Astrocyte (in vitro differentiated cells and primary cell): ENCODE data around the gene IPO4.

Experiments used
- EZH2 ChIP-seq: IDR thresholded peaks from 2 replicates; pipeline ENCODE4 v1.6.1; 2012; ENCODE audit warnings: mild to moderate bottlenecking, low read length, inconsistent platforms; ENCODE audit not compliant: insufficient read depth
- TF ChIP-seq, protein P1 (sequence below): IDR thresholded peaks from 2 replicates; pipeline ENCODE4 v1.5.1; 2011; ENCODE audit warnings: low read depth, mild to moderate bottlenecking, inconsistent platforms, low read length, moderate library complexity; ENCODE audit not compliant: insufficient read depth

DNA sequence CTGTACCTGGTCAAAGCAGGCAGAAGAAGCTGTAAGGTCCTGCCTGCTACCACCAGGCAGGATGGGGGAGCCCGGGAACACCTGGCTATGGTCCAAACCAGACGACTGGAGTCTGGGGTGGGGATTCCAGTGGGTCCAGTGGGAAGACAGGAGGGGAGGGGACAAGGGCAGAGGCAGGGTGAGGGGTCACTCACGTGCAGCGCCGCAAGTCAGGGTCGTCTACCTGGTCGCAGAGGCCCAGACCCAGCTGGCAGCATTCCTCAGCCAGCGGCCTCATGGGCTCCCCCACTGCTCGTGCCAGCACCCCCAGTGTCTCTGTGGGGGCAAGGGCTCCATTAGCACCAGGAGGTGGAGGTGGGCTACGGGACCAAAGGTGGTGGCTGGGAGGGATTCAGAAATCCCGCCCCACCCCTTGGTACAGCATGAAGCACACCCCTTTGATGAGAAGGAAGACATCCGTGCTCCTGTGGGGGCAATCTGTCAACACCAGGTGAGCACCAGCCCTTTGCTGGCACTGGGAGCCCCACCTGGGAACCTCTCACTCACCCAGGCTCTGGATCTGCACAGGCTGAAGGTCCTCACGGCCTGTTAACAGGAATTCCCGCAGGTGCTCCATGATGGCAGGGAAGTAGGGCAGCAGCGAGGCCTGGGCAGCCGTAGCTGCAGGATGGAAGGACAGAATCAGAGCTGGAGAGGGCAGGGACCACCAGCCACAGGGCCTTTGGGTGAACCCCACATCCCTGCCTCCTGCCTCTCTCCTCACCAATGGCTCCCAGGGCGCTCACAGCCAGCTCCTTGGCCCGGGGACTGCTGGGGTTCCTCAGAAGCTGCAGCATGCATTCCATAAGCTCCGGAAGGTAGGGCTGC lies 4.3 kb downstream of the IPO4 start:
- TF ChIP-seq, protein P1, sequence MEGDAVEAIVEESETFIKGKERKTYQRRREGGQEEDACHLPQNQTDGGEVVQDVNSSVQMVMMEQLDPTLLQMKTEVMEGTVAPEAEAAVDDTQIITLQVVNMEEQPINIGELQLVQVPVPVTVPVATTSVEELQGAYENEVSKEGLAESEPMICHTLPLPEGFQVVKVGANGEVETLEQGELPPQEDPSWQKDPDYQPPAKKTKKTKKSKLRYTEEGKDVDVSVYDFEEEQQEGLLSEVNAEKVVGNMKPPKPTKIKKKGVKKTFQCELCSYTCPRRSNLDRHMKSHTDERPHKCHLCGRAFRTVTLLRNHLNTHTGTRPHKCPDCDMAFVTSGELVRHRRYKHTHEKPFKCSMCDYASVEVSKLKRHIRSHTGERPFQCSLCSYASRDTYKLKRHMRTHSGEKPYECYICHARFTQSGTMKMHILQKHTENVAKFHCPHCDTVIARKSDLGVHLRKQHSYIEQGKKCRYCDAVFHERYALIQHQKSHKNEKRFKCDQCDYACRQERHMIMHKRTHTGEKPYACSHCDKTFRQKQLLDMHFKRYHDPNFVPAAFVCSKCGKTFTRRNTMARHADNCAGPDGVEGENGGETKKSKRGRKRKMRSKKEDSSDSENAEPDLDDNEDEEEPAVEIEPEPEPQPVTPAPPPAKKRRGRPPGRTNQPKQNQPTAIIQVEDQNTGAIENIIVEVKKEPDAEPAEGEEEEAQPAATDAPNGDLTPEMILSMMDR, result no peak
- TF ChIP-seq EZH2, result no peak
